Activated CD4-positive, alpha-beta memory T cell treated with anti-CD3 and anti-CD28 coated beads for 36 hours (primary cell): ENCODE data around the gene TUBB8. TPM values are rescaled to one million over a fixed set of nuclear protein-coding genes. Genes with fewer than 3 reads are reported as not detected.
A peak's percentile ranks its signal among the peaks of the same experiment; 100 is the strongest.
"Not testable (repeated sequence)": the region's sequence is repeated elsewhere in the genome, so short reads cannot be mapped to it uniquely, and the experiment has no call there.

Experiments used
- CTCF ChIA-PET: fragments of 350-600 bp; sonication (Branson Sonifier 250); formaldehyde crosslinking; loops from one replicate; lab custom pipeline; 2021; ENCODE audit warnings: antibody characterized with exemption, inconsistent platforms; lab: Charles Lee
- POLR2A ChIA-PET: fragments of 350-600 bp; sonication (Branson Sonifier 250); formaldehyde crosslinking; loops from one replicate; lab custom pipeline; 2021; ENCODE audit warnings: antibody characterized with exemption; lab: Charles Lee
- DNase-seq: peaks from one replicate; pipeline ENCODE4 v3.0.0-alpha.2; 2020
- H3K27ac Mint-ChIP-seq: one replicate; pipeline ENCODE4 v1.8.0; 2021; ENCODE audit warnings: mixed read lengths
- H3K27me3 Mint-ChIP-seq: one replicate; pipeline ENCODE4 v1.8.0; 2021; ENCODE audit warnings: mixed read lengths
- H3K36me3 Mint-ChIP-seq: one replicate; pipeline ENCODE4 v1.8.0; 2021; ENCODE audit warnings: mixed read lengths
- H3K4me1 Mint-ChIP-seq: one replicate; pipeline ENCODE4 v1.8.0; 2021; ENCODE audit warnings: low read depth, mixed read lengths
- H3K4me3 Mint-ChIP-seq: one replicate; pipeline ENCODE4 v1.8.0; 2021; ENCODE audit warnings: mild to moderate bottlenecking, mixed read lengths
- H3K9me3 Mint-ChIP-seq: one replicate; pipeline ENCODE4 v1.8.0; 2021; ENCODE audit warnings: mixed read lengths
- intact Hi-C: fragments of 100-400 bp; cut with micrococcal nuclease; formaldehyde crosslinking; loops from one replicate; pipeline ENCODE4 v1.15.1; 2023
- total RNA-seq, 2 experiments: library from RNA; stranded (reverse); gene quantifications; one replicate each; pipeline ENCODE4 v1.2.3, GENCODE V29; 2021

TUBB8 gene
- total RNA-seq, 2 experiments from 2014 or later = not detected

GRCh38 chr10:85044-85443 is 35.9 kb upstream of the TUBB8 start:
- POLR2A ChIA-PET = no interaction called here
- Mint-ChIP-seq H3K27ac (no peak overlapping the region), H3K36me3 (no peaks in the 10 kb centered on the region), H3K4me3 (no peak overlapping the region), H3K9me3 (no peaks in the 10 kb centered on the region), H3K4me1 (no peaks in the 10 kb centered on the region), H3K27me3 (peaks cover 8% of the 10 kb centered on the region)
- intact Hi-C loops = no loop called here
- CTCF ChIA-PET = no interaction called here
- no peak for DNase-seq

- H3K27ac Mint-ChIP-seq = no peak overlapping the region
Measured at GRCh38 chr10:83930-84530, 34.9 kb upstream of the TUBB8 start.

GRCh38 chr10:80477-81105 is 31.5 kb upstream of the TUBB8 start:
- intact Hi-C loops = no loop called here
- CTCF ChIA-PET = no interaction called here
- Mint-ChIP-seq H3K4me1 (no peaks in the 10 kb centered on the region), H3K4me3 (no peak overlapping the region), H3K27me3 (peaks cover 20% of the 10 kb centered on the region), H3K36me3 (no peaks in the 10 kb centered on the region), H3K27ac (no peak overlapping the region), H3K9me3 (no peaks in the 10 kb centered on the region)
- DNase-seq = no peak
- POLR2A ChIA-PET = no interaction called here

More at GRCh38 chr10:83930-84530, 34.9 kb upstream of the TUBB8 start:
- POLR2A ChIA-PET = no interaction called here
- H3K4me3 Mint-ChIP-seq = no peak overlapping the region
- no peaks in the 10 kb centered on the region for H3K4me1 Mint-ChIP-seq
- DNase-seq = no peak
- H3K9me3 Mint-ChIP-seq = no peaks in the 10 kb centered on the region
- H3K27me3 Mint-ChIP-seq = peaks cover 14% of the 10 kb centered on the region
- intact Hi-C loops = no loop called here
- no peaks in the 10 kb centered on the region for H3K36me3 Mint-ChIP-seq
- CTCF ChIA-PET = no interaction called here

DNA sequence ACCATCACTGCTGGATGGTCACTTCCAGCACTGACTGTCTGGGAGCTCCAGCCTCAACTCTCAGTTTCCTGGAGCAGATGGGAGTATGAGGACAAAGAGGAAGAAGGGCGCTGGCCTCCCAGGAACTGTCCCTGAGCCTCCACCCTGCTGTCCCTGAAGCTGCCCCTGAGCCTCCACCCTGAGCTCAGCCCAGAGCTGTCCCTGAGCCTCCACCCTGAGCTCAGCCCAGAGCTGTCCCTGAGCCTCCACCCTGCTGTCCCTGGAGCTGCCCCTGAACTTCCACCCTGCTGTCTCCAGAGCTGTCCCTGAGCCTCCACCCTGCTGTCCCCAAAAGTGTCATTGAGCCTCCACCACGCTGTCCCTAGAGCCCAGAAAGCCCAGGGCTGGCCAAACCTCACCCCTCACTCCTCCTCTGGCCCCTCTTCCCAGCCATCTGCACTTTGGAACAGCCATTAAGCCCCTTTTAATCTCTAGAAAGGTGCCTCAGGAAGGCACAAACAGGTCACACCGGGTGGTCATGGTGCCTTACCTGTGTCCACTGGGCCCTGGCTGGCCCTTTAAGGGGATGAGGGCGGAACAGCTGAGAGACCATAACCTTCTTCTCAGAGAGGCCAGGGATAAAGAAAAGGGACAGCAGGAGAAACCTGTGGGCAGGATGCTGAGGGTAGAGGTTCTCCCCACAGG is 30.6 kb upstream of the TUBB8 start:
- Mint-ChIP-seq H3K4me3 (no peak overlapping the region), H3K9me3 (no peaks in the 10 kb centered on the region), H3K27me3 (peaks cover 18% of the 10 kb centered on the region), H3K27ac (no peak overlapping the region), H3K36me3 (no peaks in the 10 kb centered on the region), H3K4me1 (no peaks in the 10 kb centered on the region)
- CTCF ChIA-PET = no interaction called here
- intact Hi-C loops = no loop called here
- POLR2A ChIA-PET = no interaction called here
- DNase-seq = no peak

DNA sequence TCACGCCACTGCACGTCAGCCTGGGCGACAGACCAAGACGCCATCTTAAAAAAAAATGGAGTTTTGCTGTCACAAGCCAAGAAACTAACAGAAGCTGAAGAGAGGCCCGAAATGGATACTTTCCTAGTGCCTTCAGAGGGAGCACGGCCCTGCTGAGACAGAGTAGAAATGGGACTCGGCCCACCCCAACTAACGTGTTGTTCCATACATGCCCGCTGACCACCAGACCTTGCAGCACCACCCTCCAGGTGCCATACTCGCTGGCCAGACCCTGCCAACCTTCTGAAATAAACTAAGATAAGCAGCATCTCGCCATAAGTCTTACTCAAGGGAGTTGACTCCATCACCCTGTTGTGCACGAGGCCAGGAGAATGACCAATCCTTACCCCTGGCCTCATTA is 29.5 kb upstream of the TUBB8 start:
- Mint-ChIP-seq H3K9me3 (no peaks in the 10 kb centered on the region), H3K36me3 (no peaks in the 10 kb centered on the region), H3K27me3 (peaks cover 22% of the 10 kb centered on the region), H3K4me3 (no peak overlapping the region), H3K4me1 (peaks cover 2% of the 10 kb centered on the region), H3K27ac (no peak overlapping the region)
- DNase-seq = no peak
- intact Hi-C loops = no loop called here
- ChIA-PET CTCF (no interaction called here), POLR2A (no interaction called here)

- intact Hi-C loops, H3K4me1 Mint-ChIP-seq, DNase-seq, POLR2A ChIA-PET, H3K9me3 Mint-ChIP-seq, H3K27ac Mint-ChIP-seq, H3K36me3 Mint-ChIP-seq: not testable (repeated sequence)
- Mint-ChIP-seq H3K27me3 (peaks cover 14% of the 10 kb centered on the region), H3K4me3 (peak overlapping the region; percentile 69)
- CTCF ChIA-PET = interaction anchor here (1.1 to 1.6 kb wide), 3 partner anchors 15 to 136 kb away, joined by 4 to 7 read pairs (median 5); no protein-coding TSS in a partner anchor
Measured at GRCh38 chr10:74266-74621, 25.1 kb upstream of the TUBB8 start.

GRCh38 chr10:73543-74265 is 24.6 kb upstream of the TUBB8 start:
- H3K9me3 Mint-ChIP-seq = not testable (repeated sequence)

GRCh38 chr10:68156-68555 is 19.1 kb upstream of the TUBB8 start:
- H3K4me1 Mint-ChIP-seq, H3K9me3 Mint-ChIP-seq, H3K4me3 Mint-ChIP-seq, POLR2A ChIA-PET, CTCF ChIA-PET, H3K27me3 Mint-ChIP-seq, H3K27ac Mint-ChIP-seq, H3K36me3 Mint-ChIP-seq, intact Hi-C loops: not testable (repeated sequence)
- peak; percentile 38 for DNase-seq

More at GRCh38 chr10:73543-74265, 24.6 kb upstream of the TUBB8 start:
- H3K4me1 Mint-ChIP-seq, H3K36me3 Mint-ChIP-seq, intact Hi-C loops, H3K27ac Mint-ChIP-seq, POLR2A ChIA-PET: not testable (repeated sequence)
- H3K4me3 Mint-ChIP-seq = peak overlapping the region; percentile 69
- CTCF ChIA-PET = interaction anchor here (1.1 to 1.6 kb wide), 3 partner anchors 16 to 136 kb away, joined by 4 to 7 read pairs (median 5); no protein-coding TSS in a partner anchor
- H3K27me3 Mint-ChIP-seq = peaks cover 11% of the 10 kb centered on the region
- DNase-seq = peak; percentile 43

DNA sequence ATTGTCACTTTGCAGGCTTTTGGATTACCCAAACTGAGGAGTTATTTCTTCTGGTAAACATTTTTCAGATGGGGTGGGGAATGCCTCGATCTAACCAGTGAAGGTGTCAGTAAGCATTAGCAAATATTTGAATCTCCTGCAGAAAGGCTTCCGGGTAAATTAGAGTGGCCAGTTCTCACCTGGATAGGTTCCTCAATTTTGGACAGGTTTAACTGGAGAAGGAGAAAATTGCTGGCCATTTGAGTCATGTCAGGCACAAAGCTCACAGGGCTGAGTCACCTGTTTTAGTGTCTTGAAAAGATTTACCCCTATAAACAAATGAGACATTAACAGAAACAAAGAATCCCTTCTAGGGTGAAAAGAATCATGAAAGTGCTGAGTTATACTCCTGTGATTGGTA is 830 bp upstream of the TUBB8 start:
- H3K36me3 Mint-ChIP-seq, CTCF ChIA-PET, H3K4me3 Mint-ChIP-seq, H3K4me1 Mint-ChIP-seq, POLR2A ChIA-PET, H3K9me3 Mint-ChIP-seq, intact Hi-C loops, DNase-seq, H3K27ac Mint-ChIP-seq: not testable (repeated sequence)
- H3K27me3 Mint-ChIP-seq = peaks cover 12% of the 10 kb centered on the region

- H3K27ac Mint-ChIP-seq, DNase-seq, H3K9me3 Mint-ChIP-seq, H3K4me1 Mint-ChIP-seq, H3K36me3 Mint-ChIP-seq, intact Hi-C loops, CTCF ChIA-PET, H3K4me3 Mint-ChIP-seq, POLR2A ChIA-PET: not testable (repeated sequence)
- peaks cover 11% of the 10 kb centered on the region for H3K27me3 Mint-ChIP-seq
Measured at GRCh38 chr10:47864-48263, 1.2 kb downstream of the TUBB8 start.

GRCh38 chr10:13315-13635 is 35.8 kb downstream of the TUBB8 start:
- H3K4me1 Mint-ChIP-seq, H3K9me3 Mint-ChIP-seq, H3K27ac Mint-ChIP-seq, CTCF ChIA-PET, H3K4me3 Mint-ChIP-seq, H3K27me3 Mint-ChIP-seq, intact Hi-C loops, POLR2A ChIA-PET, H3K36me3 Mint-ChIP-seq, DNase-seq: not testable (repeated sequence)

DNA sequence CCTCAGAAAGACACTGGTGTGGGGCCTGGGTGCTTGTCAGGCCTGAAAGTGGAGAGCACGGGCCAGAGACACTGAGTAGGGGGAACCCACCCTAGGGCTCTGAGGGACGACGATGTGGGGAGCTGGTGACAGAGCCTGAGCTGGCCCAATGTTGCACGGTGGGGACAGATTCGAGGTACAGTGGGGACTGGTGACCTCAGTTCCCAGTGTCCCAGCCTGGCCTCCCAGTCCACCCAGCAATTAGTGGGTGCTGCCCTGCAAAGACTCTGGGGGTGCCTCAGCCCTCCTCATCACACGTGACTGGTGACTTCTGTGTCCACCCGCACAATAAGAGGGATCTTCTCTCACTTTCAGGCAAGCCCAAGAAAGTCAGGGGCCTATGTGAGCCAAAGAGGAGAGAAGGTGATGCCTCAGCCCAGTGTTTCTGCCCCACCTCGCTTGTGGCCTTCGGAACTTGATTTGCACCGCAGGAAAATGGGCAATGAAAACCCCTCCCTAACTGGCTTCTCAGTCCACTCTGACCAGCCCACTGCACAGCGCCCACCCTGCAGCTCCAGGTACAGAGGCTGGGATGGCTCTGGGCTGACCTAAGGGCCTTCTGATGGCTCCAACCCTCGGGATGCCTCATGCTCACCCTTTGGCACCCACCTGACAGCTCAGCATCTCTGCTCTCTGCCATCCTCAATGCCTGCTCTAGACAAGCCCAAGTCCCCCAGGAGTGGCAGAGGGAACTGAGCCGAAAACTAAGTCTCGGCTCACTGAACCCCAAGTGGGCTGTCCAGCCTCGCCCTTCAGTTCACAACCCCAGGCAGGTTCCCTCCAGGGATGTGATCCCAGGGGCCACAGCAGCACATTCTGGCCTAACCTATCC is 36.4 kb downstream of the TUBB8 start:
- POLR2A ChIA-PET, intact Hi-C loops, H3K27me3 Mint-ChIP-seq, H3K4me3 Mint-ChIP-seq, H3K9me3 Mint-ChIP-seq, H3K36me3 Mint-ChIP-seq, DNase-seq, H3K4me1 Mint-ChIP-seq, CTCF ChIA-PET, H3K27ac Mint-ChIP-seq: not testable (repeated sequence)
